Right atrium auricular region (tissue), 2 donors: ENCODE data around the gene ZSWIM2. TPM values are rescaled to one million over a fixed set of nuclear protein-coding genes. Genes with fewer than 3 reads are reported as not detected.
"Not testable (repeated sequence)": the region's sequence is repeated elsewhere in the genome, so short reads cannot be mapped to it uniquely, and the experiment has no call there.

Source experiments
- DNase-seq: peaks from one replicate; pipeline ENCODE4 v3.0.0-alpha.2; 2019; ENCODE audit warnings: low spot score
- H3K27ac ChIP-seq, 2 donors: fragments of 200-600 bp; sonication (generic); 1 replicate in 1 of 2; 2 replicates in 1 of 2; pipeline ENCODE4 v1.5.1; 2016 to 2019
- H3K27me3 ChIP-seq, 2 donors: fragments of 200-600 bp; sonication (generic); one replicate each; pipeline versions ENCODE4 v1.5.1 to v1.6.0; 2017 to 2019
- H3K36me3 ChIP-seq: fragments of 200-600 bp; sonication (generic); one replicate; pipeline ENCODE4 v1.5.1; 2016
- H3K4me1 ChIP-seq, 2 donors: fragments of 200-600 bp; sonication (generic); one replicate each; pipeline versions ENCODE4 v1.5.1 to v1.6.0; 2017 to 2019
- H3K4me3 ChIP-seq, 2 donors: fragments of 200-600 bp; sonication (generic); 1 replicate in 1 of 2; 2 replicates in 1 of 2; pipeline ENCODE4 v1.5.1; 2017 to 2019; ENCODE audit warnings: mild to moderate bottlenecking in 1 of 2, moderate library complexity in 1 of 2
- H3K9me3 ChIP-seq, 2 donors: fragments of 200-600 bp; sonication (generic); one replicate each; pipeline ENCODE4 v1.5.1; 2019
- total RNA-seq, 2 donors: library from RNA; depleted of rRNA; stranded (reverse); fragments of >200 nt; gene quantifications; one replicate each; pipeline ENCODE4 v1.1.0, GENCODE V29; 2016
- TF ChIP-seq, protein P1 (sequence below), 2 donors: fragments of 200-600 bp; sonication (generic); IDR thresholded peaks; one replicate each; pipeline ENCODE4 v1.5.1; 2019; ENCODE audit warnings: antibody characterized with exemption in 2 of 2

Gene ZSWIM2
- total RNA-seq, 2 donors from 2014 or later, result not detected

DNA sequence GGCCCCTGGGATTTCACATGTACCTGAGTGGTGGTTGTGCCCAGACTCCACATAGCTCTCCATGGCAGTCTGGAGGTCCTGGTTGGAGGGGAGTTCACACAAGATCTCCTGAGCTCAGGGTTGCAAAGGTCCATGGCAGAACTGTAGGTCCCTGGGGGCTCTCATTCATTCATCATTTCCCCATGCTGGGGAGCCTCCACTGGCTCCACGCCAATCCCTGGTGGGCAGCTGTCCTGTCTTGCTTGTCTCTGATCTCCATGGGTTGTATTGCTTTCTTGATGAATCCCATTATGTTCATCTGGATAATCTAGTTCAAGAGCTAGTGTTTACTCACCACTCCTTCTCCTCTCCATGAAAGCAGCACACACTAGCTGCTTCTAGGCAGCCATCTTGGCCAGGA lies 42.4 kb downstream of the ZSWIM2 start:
- TF ChIP-seq, protein P1, sequence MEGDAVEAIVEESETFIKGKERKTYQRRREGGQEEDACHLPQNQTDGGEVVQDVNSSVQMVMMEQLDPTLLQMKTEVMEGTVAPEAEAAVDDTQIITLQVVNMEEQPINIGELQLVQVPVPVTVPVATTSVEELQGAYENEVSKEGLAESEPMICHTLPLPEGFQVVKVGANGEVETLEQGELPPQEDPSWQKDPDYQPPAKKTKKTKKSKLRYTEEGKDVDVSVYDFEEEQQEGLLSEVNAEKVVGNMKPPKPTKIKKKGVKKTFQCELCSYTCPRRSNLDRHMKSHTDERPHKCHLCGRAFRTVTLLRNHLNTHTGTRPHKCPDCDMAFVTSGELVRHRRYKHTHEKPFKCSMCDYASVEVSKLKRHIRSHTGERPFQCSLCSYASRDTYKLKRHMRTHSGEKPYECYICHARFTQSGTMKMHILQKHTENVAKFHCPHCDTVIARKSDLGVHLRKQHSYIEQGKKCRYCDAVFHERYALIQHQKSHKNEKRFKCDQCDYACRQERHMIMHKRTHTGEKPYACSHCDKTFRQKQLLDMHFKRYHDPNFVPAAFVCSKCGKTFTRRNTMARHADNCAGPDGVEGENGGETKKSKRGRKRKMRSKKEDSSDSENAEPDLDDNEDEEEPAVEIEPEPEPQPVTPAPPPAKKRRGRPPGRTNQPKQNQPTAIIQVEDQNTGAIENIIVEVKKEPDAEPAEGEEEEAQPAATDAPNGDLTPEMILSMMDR (IDR thresholded peaks at IDR 0.05), result no peak
- Histone ChIP-seq H3K4me3 (no peak overlapping the region), H3K4me1 (no peaks in the 10 kb centered on the region), H3K27me3 (no peaks in the 10 kb centered on the region), H3K27ac (no peak overlapping the region), H3K9me3 (peaks cover 0 to 13% of the 10 kb centered on the region in 2 donors), H3K36me3 (no peaks in the 10 kb centered on the region)
- no peak for DNase-seq

DNA sequence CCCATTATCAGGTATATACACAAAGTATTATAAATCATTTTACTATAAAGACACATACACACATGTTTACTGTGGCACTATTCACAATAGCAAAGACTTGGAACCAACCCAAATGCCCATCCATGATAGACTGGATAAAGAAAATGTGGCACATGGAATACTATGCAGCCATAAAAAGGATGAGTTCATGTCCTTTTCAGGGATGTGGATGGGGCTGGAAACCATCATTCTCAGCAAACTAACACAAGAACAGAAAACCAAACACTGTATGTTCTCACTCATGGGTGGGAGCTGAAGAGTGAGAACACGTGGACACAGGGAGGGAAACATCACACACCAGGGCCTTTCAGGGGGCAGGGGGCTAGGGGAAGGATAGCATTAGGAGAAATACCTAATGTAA lies 50.4 kb downstream of the ZSWIM2 start:
- H3K4me1 ChIP-seq, H3K27ac ChIP-seq, H3K4me3 ChIP-seq, DNase-seq, H3K27me3 ChIP-seq, H3K36me3 ChIP-seq, H3K9me3 ChIP-seq: not testable (repeated sequence)

DNA sequence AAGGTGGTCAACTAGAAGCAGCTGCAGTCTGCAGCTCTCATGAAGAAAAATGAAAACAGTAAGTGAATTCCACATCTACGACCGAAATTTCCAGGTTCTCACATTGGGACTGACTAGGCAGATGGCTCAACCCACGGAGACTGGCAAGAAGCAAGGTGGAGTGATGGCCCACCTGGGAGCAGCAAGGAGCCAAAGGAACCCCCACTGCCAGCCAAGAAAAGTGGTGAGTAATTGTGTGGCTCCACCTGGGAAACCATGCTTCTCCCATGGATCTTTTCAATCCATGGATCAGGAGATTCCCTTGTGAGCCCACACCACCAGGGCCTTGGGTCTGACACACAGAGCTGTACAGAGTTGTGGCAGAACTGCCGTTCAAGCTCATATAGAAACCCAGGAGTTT lies 64.0 kb downstream of the ZSWIM2 start:
- H3K36me3 ChIP-seq, result no peaks in the 10 kb centered on the region
- TF ChIP-seq, protein P1 (IDR thresholded peaks at IDR 0.05), result no peak
- no peaks in the 10 kb centered on the region for H3K4me1 ChIP-seq
- no peaks in the 10 kb centered on the region for H3K27me3 ChIP-seq
- peaks cover 0 to 30% of the 10 kb centered on the region in 2 donors for H3K9me3 ChIP-seq
- H3K4me3 ChIP-seq, result no peak overlapping the region
- H3K27ac ChIP-seq, result no peak overlapping the region
- DNase-seq, result no peak

DNA sequence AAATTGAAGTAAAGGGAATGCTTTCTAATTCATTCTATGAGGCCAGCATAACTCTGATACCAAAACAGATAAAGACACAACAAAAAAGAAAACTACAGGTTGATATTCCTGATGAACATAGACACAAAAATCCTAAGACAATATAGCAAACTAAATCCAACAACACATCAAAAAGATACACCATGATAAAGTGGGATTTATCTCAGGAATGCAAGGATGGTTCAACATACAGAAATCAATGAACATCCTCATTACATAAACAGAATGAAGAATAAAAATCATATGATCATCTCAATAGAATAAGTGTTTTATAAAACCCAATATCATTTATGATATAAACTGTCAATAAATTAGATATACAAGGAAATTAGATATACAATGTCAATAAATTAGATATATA lies 65.7 kb downstream of the ZSWIM2 start:
- no peaks in the 10 kb centered on the region for H3K4me1 ChIP-seq
- DNase-seq, result no peak
- no peaks in the 10 kb centered on the region for H3K36me3 ChIP-seq
- H3K4me3 ChIP-seq, result no peak overlapping the region
- no peaks in the 10 kb centered on the region for H3K27me3 ChIP-seq
- peaks cover 0 to 26% of the 10 kb centered on the region in 2 donors for H3K9me3 ChIP-seq
- TF ChIP-seq, protein P1 (IDR thresholded peaks at IDR 0.05), result no peak
- no peak overlapping the region for H3K27ac ChIP-seq

DNA sequence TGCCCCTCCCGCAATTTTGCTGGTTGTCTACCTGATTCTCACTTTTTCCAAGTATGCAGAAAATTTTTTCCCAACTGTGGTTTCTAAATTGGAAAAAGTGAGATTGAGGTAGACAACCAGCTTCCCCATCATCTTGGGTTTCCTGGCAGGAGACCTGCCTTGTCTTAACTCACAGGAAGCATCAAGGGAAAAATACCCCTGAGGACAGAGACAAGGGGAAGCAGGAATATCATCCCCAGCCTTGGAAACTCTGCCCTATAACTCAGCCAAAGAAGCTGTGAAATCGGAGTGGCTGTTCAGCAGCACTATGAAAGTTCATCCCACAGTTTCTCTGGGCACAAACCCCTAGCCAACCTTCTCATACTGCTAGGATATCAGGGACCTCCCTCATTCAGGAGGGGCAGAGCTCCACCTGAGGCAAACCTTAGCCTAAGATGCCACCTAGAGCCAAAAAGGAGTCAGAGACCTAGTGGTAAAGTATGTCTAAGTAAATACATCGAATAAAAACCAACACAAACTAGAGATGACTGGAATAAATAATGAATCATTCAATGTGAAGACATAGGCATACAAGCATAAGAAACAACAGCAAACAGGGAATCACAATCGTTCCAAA lies 68.2 kb downstream of the ZSWIM2 start:
- DNase-seq, result no peak
- no peaks in the 10 kb centered on the region for H3K27me3 ChIP-seq
- H3K36me3 ChIP-seq, result no peaks in the 10 kb centered on the region
- H3K9me3 ChIP-seq, result peaks cover 0 to 20% of the 10 kb centered on the region in 2 donors
- no peak overlapping the region for H3K27ac ChIP-seq
- H3K4me3 ChIP-seq, result no peak overlapping the region
- TF ChIP-seq, protein P1 (IDR thresholded peaks at IDR 0.05), result no peak
- no peaks in the 10 kb centered on the region for H3K4me1 ChIP-seq

Other genes starting within 250 kb of the ZSWIM2 start
- 1 to 10 TPM; 5.0 TPM for gene FAM171B, start 155.1 kb downstream of the ZSWIM2 start, total RNA-seq